Astrocyte (in vitro differentiated cells and primary cell): Measurements from ENCODE around the gene AKAP13. TPM values are rescaled to one million over a fixed set of nuclear protein-coding genes. Genes with fewer than 3 reads are reported as not detected.
A peak's percentile ranks its signal among the peaks of the same experiment; 100 is the strongest.

Source experiments
- DNase-seq: peaks from one replicate; pipeline ENCODE4 v3.0.0-alpha.2; 2010; ENCODE audit warnings: low read depth
- FAIRE-seq: peaks from 2 replicates; lab custom pipeline; 2011; peaks lifted over from hg19 to GRCh38; lab: Jason Lieb, UNC
- H2AFZ ChIP-seq: 2 replicates; pipeline ENCODE4 v1.6.0; 2012; ENCODE audit warnings: low read depth, low read length, inconsistent platforms
- H3K27ac ChIP-seq: 2 replicates; pipeline ENCODE4 v1.5.1; 2011; ENCODE audit warnings: low read depth, low read length, inconsistent platforms
- H3K27me3 ChIP-seq: 2 replicates; pipeline ENCODE4 v1.6.0; 2011; ENCODE audit warnings: low read length, inconsistent platforms; ENCODE audit not compliant: insufficient read depth
- H3K36me3 ChIP-seq: 2 replicates; pipeline ENCODE4 v1.5.1; 2011; ENCODE audit warnings: low read length, inconsistent platforms; ENCODE audit not compliant: insufficient read depth
- H3K4me1 ChIP-seq: 2 replicates; pipeline ENCODE4 v1.5.1; 2011; ENCODE audit warnings: low read length, inconsistent platforms; ENCODE audit not compliant: insufficient read depth
- H3K4me2 ChIP-seq: 2 replicates; pipeline ENCODE4 v1.6.0; 2012; ENCODE audit warnings: low read length, inconsistent platforms
- H3K4me3 ChIP-seq: 2 replicates; pipeline ENCODE4 v1.5.1; 2011; ENCODE audit warnings: low read depth, mild to moderate bottlenecking, low read length, inconsistent platforms; ENCODE audit not compliant: insufficient read depth
- H3K79me2 ChIP-seq: 2 replicates; pipeline ENCODE4 v1.6.0; 2012; ENCODE audit warnings: mild to moderate bottlenecking, low read length, inconsistent platforms; ENCODE audit not compliant: insufficient read depth
- H3K9ac ChIP-seq: 2 replicates; pipeline ENCODE4 v1.6.0; 2012; ENCODE audit warnings: mild to moderate bottlenecking, low read length, inconsistent platforms
- H3K9me3 ChIP-seq: 2 replicates; pipeline ENCODE4 v1.5.1; 2012; ENCODE audit warnings: low read depth, mild to moderate bottlenecking, low read length, inconsistent platforms; ENCODE audit not compliant: insufficient read depth
- H4K20me1 ChIP-seq: 2 replicates; pipeline ENCODE4 v1.6.0; 2012; ENCODE audit warnings: low read length, inconsistent platforms; ENCODE audit not compliant: insufficient read depth
- H3K27ac Mint-ChIP-seq: one replicate; pipeline ENCODE4 v1.8.0; 2021; ENCODE audit warnings: mild to moderate bottlenecking, mixed read lengths; ENCODE audit not compliant: unreplicated experiment
- H3K27me3 Mint-ChIP-seq: one replicate; pipeline ENCODE4 v1.8.0; 2021; ENCODE audit warnings: low read depth, mixed read lengths; ENCODE audit not compliant: unreplicated experiment
- H3K36me3 Mint-ChIP-seq: one replicate; pipeline ENCODE4 v1.8.0; 2021; ENCODE audit warnings: low read depth, mixed read lengths; ENCODE audit not compliant: unreplicated experiment
- H3K4me1 Mint-ChIP-seq: one replicate; pipeline ENCODE4 v1.8.0; 2021; ENCODE audit warnings: low read depth, mixed read lengths; ENCODE audit not compliant: unreplicated experiment
- H3K4me3 Mint-ChIP-seq: one replicate; pipeline ENCODE4 v1.8.0; 2021; ENCODE audit warnings: mild to moderate bottlenecking, moderate library complexity, mixed read lengths; ENCODE audit not compliant: unreplicated experiment
- H3K9me3 Mint-ChIP-seq: one replicate; pipeline ENCODE4 v1.8.0; 2021; ENCODE audit warnings: mild to moderate bottlenecking, mixed read lengths; ENCODE audit not compliant: unreplicated experiment
- EZH2 ChIP-seq: IDR thresholded peaks from 2 replicates; pipeline ENCODE4 v1.6.1; 2012; ENCODE audit warnings: mild to moderate bottlenecking, low read length, inconsistent platforms; ENCODE audit not compliant: insufficient read depth
- total RNA-seq: library from RNA; stranded (reverse); gene quantifications from 2 replicates; pipeline ENCODE4 v1.2.1, GENCODE V29; 2021
- TF ChIP-seq, protein P1 (sequence below): IDR thresholded peaks from 2 replicates; pipeline ENCODE4 v1.5.1; 2011; ENCODE audit warnings: low read depth, mild to moderate bottlenecking, inconsistent platforms, low read length, moderate library complexity; ENCODE audit not compliant: insufficient read depth

AKAP13 gene
- total RNA-seq, 1 donor from 2014 or later = 98.2 TPM

DNA sequence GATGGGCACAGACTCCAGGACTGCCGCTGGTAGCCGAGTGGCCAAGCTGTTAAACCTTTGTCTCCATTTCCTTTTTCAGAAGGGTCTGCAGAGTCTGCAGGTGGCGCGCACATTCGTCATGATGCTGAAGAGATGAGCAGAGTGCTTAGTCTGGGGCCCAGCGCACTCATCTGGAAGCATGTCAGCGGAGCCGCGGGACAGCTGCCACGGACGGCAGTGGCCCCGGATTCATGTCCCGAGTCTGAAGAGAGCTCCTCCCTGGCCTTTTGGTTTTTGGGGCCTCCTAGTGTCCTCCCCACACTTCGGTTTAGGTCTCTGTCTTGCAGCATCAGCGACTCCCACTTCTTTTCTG lies 371.7 kb downstream of the AKAP13 start:
- Histone ChIP-seq H3K4me3 (no peak overlapping the region), H3K36me3 (peaks cover 2% of the 10 kb centered on the region), H3K79me2 (no peaks in the 10 kb centered on the region), H2AFZ (no peak overlapping the region), H3K9me3 (no peaks in the 10 kb centered on the region), H3K4me2 (peak overlapping the region; percentile 5), H3K27ac (no peak overlapping the region), H3K4me1 (peaks cover 20% of the 10 kb centered on the region), H3K9ac (no peak overlapping the region), H3K27me3 (no peaks in the 10 kb centered on the region), H4K20me1 (peaks cover 21% of the 10 kb centered on the region)
- peaks cover 10% of the 10 kb centered on the region for H3K36me3 Mint-ChIP-seq
- DNase-seq (no peak), FAIRE-seq (no peak)
- H3K9me3 Mint-ChIP-seq = no peaks in the 10 kb centered on the region
- no peaks in the 10 kb centered on the region for H3K27me3 Mint-ChIP-seq
- H3K4me1 Mint-ChIP-seq = peaks cover 25% of the 10 kb centered on the region
- H3K4me3 Mint-ChIP-seq = no peak overlapping the region
- TF ChIP-seq, protein P1, sequence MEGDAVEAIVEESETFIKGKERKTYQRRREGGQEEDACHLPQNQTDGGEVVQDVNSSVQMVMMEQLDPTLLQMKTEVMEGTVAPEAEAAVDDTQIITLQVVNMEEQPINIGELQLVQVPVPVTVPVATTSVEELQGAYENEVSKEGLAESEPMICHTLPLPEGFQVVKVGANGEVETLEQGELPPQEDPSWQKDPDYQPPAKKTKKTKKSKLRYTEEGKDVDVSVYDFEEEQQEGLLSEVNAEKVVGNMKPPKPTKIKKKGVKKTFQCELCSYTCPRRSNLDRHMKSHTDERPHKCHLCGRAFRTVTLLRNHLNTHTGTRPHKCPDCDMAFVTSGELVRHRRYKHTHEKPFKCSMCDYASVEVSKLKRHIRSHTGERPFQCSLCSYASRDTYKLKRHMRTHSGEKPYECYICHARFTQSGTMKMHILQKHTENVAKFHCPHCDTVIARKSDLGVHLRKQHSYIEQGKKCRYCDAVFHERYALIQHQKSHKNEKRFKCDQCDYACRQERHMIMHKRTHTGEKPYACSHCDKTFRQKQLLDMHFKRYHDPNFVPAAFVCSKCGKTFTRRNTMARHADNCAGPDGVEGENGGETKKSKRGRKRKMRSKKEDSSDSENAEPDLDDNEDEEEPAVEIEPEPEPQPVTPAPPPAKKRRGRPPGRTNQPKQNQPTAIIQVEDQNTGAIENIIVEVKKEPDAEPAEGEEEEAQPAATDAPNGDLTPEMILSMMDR = no peak
- no peak for TF ChIP-seq EZH2
- no peak overlapping the region for H3K27ac Mint-ChIP-seq

DNA sequence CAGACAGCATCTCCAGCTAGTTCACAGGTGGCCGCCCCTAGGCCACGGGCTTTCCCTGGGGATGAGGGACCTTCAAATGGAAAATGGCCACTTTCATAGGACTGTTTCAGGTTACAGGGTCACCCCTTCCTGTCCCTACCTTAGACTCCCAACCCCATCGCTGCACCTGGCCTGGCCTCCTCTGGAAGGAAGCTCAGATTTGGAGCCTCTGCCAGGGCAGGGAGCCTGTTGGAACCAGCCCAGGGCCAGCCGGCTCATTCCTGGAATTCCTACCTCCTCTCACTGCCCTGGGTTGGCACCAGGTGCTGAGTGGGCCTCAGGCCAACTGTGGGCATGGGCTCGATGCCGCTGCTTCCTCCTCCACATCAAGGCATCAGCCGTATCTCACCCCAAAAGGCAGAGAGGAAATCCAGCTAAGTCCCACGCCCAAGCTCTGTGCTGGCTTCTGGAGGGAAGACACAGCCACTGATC lies 372.1 kb downstream of the AKAP13 start:
- no peak overlapping the region for H2AFZ ChIP-seq
- H4K20me1 ChIP-seq = peaks cover 21% of the 10 kb centered on the region
- H3K9me3 Mint-ChIP-seq = no peaks in the 10 kb centered on the region
- H3K4me2 ChIP-seq = no peak overlapping the region
- no peak overlapping the region for H3K27ac ChIP-seq
- TF ChIP-seq, protein P1 = no peak
- TF ChIP-seq EZH2 = no peak
- no peak overlapping the region for H3K27ac Mint-ChIP-seq
- no peaks in the 10 kb centered on the region for H3K27me3 Mint-ChIP-seq
- no peaks in the 10 kb centered on the region for H3K79me2 ChIP-seq
- H3K4me3 ChIP-seq = no peak overlapping the region
- no peak for FAIRE-seq
- H3K36me3 Mint-ChIP-seq = peaks cover 10% of the 10 kb centered on the region
- H3K27me3 ChIP-seq = no peaks in the 10 kb centered on the region
- no peak overlapping the region for H3K9ac ChIP-seq
- no peak for DNase-seq
- H3K4me1 Mint-ChIP-seq = peaks cover 25% of the 10 kb centered on the region
- peaks cover 20% of the 10 kb centered on the region for H3K4me1 ChIP-seq
- no peaks in the 10 kb centered on the region for H3K36me3 ChIP-seq
- no peaks in the 10 kb centered on the region for H3K9me3 ChIP-seq
- no peak overlapping the region for H3K4me3 Mint-ChIP-seq

GRCh38 chr15:85753261-85753660 lies 372.9 kb downstream of the AKAP13 start:
- H3K36me3 ChIP-seq = no peaks in the 10 kb centered on the region
- FAIRE-seq (no peak), DNase-seq (no peak)
- no peak overlapping the region for H3K27ac ChIP-seq
- peaks cover 16% of the 10 kb centered on the region for H4K20me1 ChIP-seq
- H3K9me3 Mint-ChIP-seq = no peaks in the 10 kb centered on the region
- TF ChIP-seq, protein P1 = no peak
- TF ChIP-seq EZH2 = no peak
- peaks cover 25% of the 10 kb centered on the region for H3K4me1 Mint-ChIP-seq
- no peaks in the 10 kb centered on the region for H3K9me3 ChIP-seq
- no peak overlapping the region for H2AFZ ChIP-seq
- peaks cover 20% of the 10 kb centered on the region for H3K4me1 ChIP-seq
- H3K36me3 Mint-ChIP-seq = peaks cover 10% of the 10 kb centered on the region
- H3K27me3 Mint-ChIP-seq = no peaks in the 10 kb centered on the region
- no peak overlapping the region for H3K9ac ChIP-seq
- H3K27ac Mint-ChIP-seq = no peak overlapping the region
- H3K4me2 ChIP-seq = no peak overlapping the region
- no peak overlapping the region for H3K4me3 Mint-ChIP-seq
- H3K27me3 ChIP-seq = no peaks in the 10 kb centered on the region
- no peak overlapping the region for H3K4me3 ChIP-seq
- no peaks in the 10 kb centered on the region for H3K79me2 ChIP-seq
